GM13976 (cell line): ENCODE data around the gene MEIOSIN.

Experiments used
- DNase-seq: peaks from one replicate; pipeline ENCODE4 v3.0.0; 2012; ENCODE audit warnings: low spot score
- in situ Hi-C: fragments of 300-500 bp; cut with MboI; formaldehyde crosslinking; loops from one replicate; pipeline ENCODE4 v1.12.0; 2022; ENCODE audit warnings: low sequenced_read_pairs, mixed read lengths, inconsistent platforms; ENCODE audit not compliant: unreplicated experiment
- TF ChIP-seq, protein P1 (sequence below): IDR thresholded peaks from 2 replicates; pipeline ENCODE4 v1.5.1; 2012; ENCODE audit warnings: borderline replicate concordance, mild to moderate bottlenecking; ENCODE audit not compliant: insufficient read depth; ENCODE audit errors: extremely low read depth, missing control alignments, control extremely low read depth

MEIOSIN gene

DNA sequence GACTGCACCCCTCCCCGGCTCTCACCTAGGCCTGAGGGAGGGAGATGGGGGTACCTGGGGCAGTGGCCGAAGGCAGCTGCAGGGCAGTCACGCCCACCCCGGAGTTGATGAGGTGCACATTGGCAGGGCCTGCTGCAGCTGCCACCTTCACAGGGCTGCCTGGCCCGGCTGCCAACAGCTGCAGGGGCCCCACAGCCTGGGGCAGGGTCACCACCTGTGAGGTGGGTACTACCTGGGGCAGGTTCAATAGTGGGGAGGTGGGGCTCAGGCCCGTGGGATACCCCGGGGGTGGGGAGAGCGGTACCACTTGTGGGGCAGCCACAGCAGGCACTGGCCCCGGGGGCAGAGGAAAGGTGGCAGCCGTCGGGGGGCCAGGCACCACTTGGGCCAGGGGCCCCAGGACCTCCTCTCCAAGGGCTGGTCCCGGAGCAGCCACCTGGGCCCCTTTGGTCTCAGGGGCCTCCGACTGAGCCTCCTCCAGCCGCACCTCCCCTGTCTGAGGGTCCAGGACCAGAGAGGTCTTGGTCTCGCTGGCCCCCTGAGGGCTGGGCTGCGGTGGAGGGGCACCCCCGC lies 33.1 kb downstream of the MEIOSIN start:
- no peak for DNase-seq
- TF ChIP-seq, protein P1, sequence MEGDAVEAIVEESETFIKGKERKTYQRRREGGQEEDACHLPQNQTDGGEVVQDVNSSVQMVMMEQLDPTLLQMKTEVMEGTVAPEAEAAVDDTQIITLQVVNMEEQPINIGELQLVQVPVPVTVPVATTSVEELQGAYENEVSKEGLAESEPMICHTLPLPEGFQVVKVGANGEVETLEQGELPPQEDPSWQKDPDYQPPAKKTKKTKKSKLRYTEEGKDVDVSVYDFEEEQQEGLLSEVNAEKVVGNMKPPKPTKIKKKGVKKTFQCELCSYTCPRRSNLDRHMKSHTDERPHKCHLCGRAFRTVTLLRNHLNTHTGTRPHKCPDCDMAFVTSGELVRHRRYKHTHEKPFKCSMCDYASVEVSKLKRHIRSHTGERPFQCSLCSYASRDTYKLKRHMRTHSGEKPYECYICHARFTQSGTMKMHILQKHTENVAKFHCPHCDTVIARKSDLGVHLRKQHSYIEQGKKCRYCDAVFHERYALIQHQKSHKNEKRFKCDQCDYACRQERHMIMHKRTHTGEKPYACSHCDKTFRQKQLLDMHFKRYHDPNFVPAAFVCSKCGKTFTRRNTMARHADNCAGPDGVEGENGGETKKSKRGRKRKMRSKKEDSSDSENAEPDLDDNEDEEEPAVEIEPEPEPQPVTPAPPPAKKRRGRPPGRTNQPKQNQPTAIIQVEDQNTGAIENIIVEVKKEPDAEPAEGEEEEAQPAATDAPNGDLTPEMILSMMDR: no peak
- in situ Hi-C loops: no loop called here

DNA sequence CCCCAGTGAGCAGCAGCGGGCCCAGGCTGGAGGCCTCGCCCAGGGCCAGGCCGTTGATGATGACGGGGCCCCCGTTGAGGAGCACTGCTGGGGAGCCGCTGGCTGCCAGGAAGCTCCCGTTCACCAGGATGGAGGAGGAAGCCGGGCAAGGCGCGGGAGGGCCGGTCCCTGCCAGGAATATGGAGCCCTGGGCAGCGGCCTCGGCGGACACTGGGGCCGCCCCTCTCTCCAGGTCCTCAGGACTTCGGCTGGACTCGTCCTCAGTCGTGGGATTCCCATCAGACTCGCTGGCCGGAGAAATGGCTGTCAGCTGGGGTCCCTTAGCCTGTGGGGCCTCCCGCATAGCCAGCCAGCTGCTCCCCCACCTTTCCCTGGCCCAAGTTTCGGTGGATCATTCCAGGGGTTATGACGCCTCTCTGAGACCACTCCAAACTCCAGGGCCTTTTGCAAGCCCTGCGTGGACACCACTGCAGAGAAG lies 33.7 kb downstream of the MEIOSIN start:
- TF ChIP-seq, protein P1: no peak
- in situ Hi-C loops: no loop called here
- no peak for DNase-seq

DNA sequence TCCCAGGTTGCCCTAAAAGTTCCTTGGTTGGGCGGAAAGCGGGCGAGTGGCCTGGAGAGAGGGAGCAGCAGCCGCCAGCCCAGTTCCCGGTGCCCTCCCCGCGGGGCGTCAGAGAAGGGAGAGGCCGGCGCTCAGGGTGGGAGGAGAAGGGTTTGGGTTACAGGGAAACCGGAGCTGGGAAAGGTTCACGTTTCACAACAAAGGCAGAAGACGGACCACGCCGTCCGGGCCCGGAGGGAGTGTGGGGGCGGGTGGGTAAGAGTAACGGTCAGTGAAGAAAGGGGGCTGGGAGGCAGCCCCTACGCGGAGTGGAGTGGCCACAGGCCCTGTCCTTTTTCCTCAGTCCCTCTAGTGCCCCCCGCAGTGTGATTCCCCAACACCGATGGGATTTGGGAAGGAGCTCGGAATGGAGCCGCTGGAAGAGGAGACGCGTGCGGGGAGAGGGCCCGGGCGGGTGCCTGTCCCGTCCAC lies 34.2 kb downstream of the MEIOSIN start:
- in situ Hi-C loops: no loop called here
- TF ChIP-seq, protein P1: no peak
- DNase-seq: no peak

DNA sequence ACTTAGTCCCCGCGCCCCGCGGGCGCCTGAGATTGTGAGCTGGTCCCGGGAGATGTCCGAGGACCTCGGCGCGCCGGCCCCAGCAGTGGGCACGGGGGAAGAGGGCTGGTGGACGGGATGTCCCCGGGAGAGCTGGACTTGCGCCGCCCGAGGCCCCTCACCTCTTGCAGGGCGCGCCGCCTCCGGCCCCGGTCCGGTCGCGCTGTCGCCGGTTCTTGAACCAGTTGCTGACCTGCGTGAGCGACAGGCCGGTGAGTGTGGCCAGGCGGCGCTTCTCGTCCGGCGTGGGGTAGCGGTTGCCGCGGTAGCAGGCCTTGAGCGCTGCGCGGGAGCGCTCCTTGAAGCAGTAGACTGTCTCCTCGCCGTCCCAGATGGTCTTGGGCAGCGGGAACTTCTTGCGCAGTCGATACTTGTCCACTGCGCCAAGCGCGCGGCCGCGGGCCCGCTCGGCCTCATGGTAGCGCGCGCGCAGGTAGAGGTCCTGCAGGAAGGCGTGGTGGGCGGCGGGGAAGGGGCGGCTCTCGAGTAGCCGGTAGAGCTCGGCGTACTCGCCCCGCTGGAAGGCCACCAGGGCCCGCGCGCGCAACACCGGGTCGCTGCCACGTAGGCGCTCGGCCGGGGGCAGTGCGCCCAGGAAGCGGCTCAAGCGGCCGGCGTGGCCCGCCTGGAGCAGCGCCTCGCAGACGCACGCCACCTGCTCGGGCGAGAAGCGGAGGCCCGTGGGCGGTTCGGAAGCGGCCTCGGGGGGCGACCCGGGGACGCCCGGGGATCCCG lies 34.8 kb downstream of the MEIOSIN start:
- DNase-seq: peak; percentile 77
- in situ Hi-C loops: no loop called here
- TF ChIP-seq, protein P1: no peak

DNA sequence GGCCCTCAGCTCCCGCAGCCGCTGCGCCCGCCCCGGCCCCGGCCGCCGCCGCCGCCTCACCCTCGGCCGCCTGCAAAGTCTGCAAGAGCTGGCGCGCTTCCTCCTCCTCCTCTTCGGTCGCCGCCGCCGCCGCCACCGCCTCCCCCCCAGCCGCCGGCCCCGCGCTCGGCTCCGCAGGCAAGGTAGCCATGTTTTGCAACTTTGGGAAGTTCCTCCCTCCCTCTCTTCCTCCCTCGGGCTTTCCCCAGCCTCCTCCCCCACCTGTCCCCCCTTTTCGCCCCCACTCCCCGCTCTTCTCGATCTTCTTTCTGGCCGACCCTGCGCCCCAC lies 35.4 kb downstream of the MEIOSIN start:
- in situ Hi-C loops: no loop called here
- DNase-seq: no peak
- TF ChIP-seq, protein P1: no peak

DNA sequence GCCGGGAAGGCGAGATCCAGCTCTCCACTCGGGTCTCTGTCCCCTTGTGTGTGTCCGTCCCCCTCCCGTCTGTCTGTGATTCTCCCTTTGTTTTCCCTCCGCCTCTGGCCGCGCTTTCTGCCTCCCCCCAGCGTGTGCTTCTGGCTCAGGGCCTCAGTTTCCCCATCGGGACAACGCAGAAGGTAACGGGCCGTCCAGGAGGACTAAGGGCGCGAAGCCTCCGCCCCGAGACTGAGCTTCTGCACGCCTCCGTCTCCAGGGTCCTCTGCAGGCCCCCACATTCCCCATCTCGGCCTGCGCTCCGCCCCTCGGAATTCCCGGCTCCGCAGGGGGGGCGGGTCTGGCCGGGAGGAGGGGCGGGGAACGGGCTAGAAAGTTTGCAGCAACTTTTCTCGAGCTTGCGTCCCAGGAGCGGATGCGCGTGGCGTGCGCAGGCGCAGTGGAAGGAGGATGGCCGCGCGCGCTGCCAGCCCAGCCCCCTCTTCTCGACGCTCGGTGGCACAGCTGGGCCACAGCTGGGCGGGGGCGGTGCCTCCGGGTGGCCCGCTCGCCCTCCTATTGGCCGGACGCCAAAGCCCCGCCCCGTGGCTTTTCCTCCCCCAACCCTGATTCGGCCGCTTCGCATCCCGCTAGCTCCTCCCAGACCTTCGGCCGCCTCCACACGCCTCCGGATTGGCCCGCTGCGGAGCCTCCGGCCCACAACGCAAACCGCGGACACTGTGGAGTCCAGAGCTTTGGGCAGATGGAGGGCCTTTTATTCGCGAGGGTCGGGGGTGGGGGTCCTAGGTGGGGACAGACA lies 35.9 kb downstream of the MEIOSIN start, which contains the start of gene SIX5:
TSS of gene SIX5 (minus strand) at position 269 of the 799 bp plus-strand sequence. CDS start 408 bp downstream, outside the sequence.
- in situ Hi-C loops: no loop called here
- TF ChIP-seq, protein P1: no peak
- DNase-seq: peak; percentile 99
